ENCODE measurements around the gene PLCXD1.

The PLCXD1 gene

DNA sequence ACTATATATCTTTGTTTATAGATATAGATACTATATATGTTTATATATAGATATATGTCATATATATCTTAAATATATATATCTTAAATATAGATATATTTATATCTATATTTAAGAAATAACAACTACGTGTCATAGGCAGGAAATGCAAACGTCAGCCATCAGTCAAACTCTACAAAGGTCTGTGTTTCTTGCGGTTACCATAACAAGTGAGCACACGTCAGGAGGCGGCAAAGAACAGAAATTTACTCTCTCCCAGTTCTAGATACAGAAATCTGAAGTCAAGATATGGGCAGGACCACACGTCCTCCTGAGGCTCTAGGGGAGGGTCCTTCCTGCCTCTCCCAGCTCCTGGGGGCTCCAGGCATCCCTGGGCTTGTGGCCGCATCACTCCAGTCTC lies 6.5 kb downstream of the PLCXD1 start:
- Histone ChIP-seq H3K4ac (ENCODE audit: low read depth, low read length) (no peak overlapping the region), H4K12ac (ENCODE audit: low read depth, low read length) (no peak overlapping the region), H2AK5ac (ENCODE audit: low read length) (no peak overlapping the region), H2BK120ac (ENCODE audit: insufficient read depth, low read length, poor library complexity) (no peak overlapping the region), H3K36me3 (ENCODE audit: control insufficient read depth in 1 of 2, insufficient read depth in 2 of 2, low read length in 2 of 2) (peaks cover 74 to 79% of the 10 kb centered on the region in 2 experiments), H2BK5ac (ENCODE audit: low read depth, low read length, poor library complexity) (no peak overlapping the region), H2AFZ (ENCODE audit: insufficient read depth, low read length, poor library complexity) (no peak overlapping the region), H4K8ac (ENCODE audit: low read depth, low read length) (no peak overlapping the region), H3K18ac (ENCODE audit: low read length) (no peak overlapping the region), H3K27me3 (ENCODE audit: insufficient read depth, low read length) (no peaks in the 10 kb centered on the region), H3K14ac (ENCODE audit: low read length) (no peak overlapping the region), H3K79me1 (ENCODE audit: low read length) (no peaks in the 10 kb centered on the region), H3K9ac (ENCODE audit: low read length) (no peak overlapping the region), H3K27ac (ENCODE audit: low read depth, low read length) (no peak overlapping the region), H3K4me3 (ENCODE audit: low read depth, low read length) (no peak overlapping the region), H3K4me1 (ENCODE audit: control insufficient read depth in 1 of 2, insufficient read depth in 2 of 2, low read length in 2 of 2) (no peaks in the 10 kb centered on the region), H3K9me3 (ENCODE audit: insufficient read depth, low read depth, low read length) (peaks cover 13% of the 10 kb centered on the region), H3K4me2 (ENCODE audit: low read length) (no peak overlapping the region), H3K79me2 (ENCODE audit: control insufficient read depth, insufficient read depth, low read length, poor library complexity) (no peaks in the 10 kb centered on the region), H2BK12ac (ENCODE audit: low read length) (no peak overlapping the region), H4K91ac (ENCODE audit: low read depth, low read length) (no peak overlapping the region), H3K23ac (ENCODE audit: low read length) (no peak overlapping the region)
- no CpG with 5 or more reads among the region's 7 CpGs for WGBS (ENCODE audit: extremely low coverage, insufficient coverage, insufficient read length)
- DNase-seq: no peak

DNA sequence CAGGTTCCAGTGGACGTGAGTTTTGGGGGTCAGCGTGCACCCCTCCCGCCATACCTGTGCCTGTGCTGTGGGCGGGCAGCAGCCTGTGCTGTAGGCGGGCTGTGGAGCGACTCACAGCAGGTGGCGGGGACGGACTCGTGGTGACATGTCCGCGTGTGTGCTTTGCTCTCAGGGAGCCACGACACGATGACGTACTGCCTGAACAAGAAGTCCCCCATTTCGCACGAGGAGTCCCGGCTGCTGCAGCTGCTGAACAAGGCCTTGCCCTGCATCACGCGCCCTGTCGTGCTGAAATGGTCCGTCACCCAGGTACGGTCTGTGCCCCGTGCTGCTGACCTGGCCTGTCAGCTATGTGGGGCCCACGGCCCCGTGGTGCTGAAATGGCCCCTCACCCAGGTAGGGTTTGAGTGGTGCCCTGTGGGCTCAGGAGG lies 7.4 kb downstream of the PLCXD1 start:
- WGBS (ENCODE audit: extremely low coverage, insufficient coverage, insufficient read length): no CpG with 5 or more reads among the region's 25 CpGs
- no peaks in the 10 kb centered on the region for H3K79me2 ChIP-seq (ENCODE audit: control insufficient read depth, insufficient read depth, low read length, poor library complexity)
- H3K4me1 ChIP-seq (ENCODE audit: control insufficient read depth in 1 of 2, insufficient read depth in 2 of 2, low read length in 2 of 2): no peaks in the 10 kb centered on the region
- no peak overlapping the region for H3K27ac ChIP-seq (ENCODE audit: low read depth, low read length)
- no peak overlapping the region for H3K9ac ChIP-seq (ENCODE audit: low read length)
- H3K18ac ChIP-seq (ENCODE audit: low read length): peak overlapping the region; percentile 7
- no peak overlapping the region for H4K8ac ChIP-seq (ENCODE audit: low read depth, low read length)
- H3K79me1 ChIP-seq (ENCODE audit: low read length): no peaks in the 10 kb centered on the region
- no peak overlapping the region for H2BK5ac ChIP-seq (ENCODE audit: low read depth, low read length, poor library complexity)
- H3K4me2 ChIP-seq (ENCODE audit: low read length): no peak overlapping the region
- peaks cover 83 to 88% of the 10 kb centered on the region in 2 experiments for H3K36me3 ChIP-seq (ENCODE audit: control insufficient read depth in 1 of 2, insufficient read depth in 2 of 2, low read length in 2 of 2)
- no peak overlapping the region for H2AK5ac ChIP-seq (ENCODE audit: low read length)
- H3K9me3 ChIP-seq (ENCODE audit: insufficient read depth, low read depth, low read length): peaks cover 19% of the 10 kb centered on the region
- no peak overlapping the region for H2BK120ac ChIP-seq (ENCODE audit: insufficient read depth, low read length, poor library complexity)
- no peak for DNase-seq
- no peaks in the 10 kb centered on the region for H3K27me3 ChIP-seq (ENCODE audit: insufficient read depth, low read length)
- H2AFZ ChIP-seq (ENCODE audit: insufficient read depth, low read length, poor library complexity): no peak overlapping the region
- H3K23ac ChIP-seq (ENCODE audit: low read length): no peak overlapping the region
- no peak overlapping the region for H4K91ac ChIP-seq (ENCODE audit: low read depth, low read length)
- H2BK12ac ChIP-seq (ENCODE audit: low read length): no peak overlapping the region
- no peak overlapping the region for H3K14ac ChIP-seq (ENCODE audit: low read length)
- no peak overlapping the region for H3K4me3 ChIP-seq (ENCODE audit: low read depth, low read length)
- H3K4ac ChIP-seq (ENCODE audit: low read depth, low read length): no peak overlapping the region
- no peak overlapping the region for H4K12ac ChIP-seq (ENCODE audit: low read depth, low read length)

DNA sequence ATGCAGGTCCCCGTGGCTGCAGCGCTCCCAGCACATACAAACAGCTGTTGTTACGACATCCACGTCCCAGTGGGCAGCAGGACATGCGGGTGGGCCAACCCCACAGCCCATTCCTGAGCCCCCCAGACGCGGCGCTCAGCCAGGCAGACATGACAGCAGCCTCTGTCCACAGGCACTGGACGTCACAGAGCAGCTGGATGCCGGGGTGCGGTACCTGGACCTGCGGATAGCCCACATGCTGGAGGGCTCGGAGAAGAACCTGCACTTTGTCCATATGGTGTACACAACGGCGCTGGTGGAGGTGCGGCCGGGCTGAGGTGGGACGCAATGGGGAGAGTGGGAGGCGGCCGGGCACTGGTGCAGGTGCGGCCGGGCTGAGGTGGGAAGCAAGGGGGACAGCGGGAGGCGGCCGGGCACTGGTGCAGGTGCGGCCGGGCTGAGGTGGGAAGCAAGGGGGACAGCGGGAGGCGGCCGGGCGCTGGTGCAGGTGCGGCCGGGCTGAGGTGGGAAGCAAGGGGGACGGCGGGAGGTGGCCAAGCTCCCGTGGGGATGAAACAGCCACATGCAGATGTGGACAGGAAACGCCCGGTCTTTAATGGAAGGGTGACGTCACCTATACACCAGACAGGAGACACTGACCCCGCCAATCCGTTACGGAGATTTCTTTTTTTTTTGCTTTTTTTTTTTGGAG lies 9.4 kb downstream of the PLCXD1 start:
- H4K12ac ChIP-seq (ENCODE audit: low read depth, low read length): peak overlapping the region; percentile 63

DNA sequence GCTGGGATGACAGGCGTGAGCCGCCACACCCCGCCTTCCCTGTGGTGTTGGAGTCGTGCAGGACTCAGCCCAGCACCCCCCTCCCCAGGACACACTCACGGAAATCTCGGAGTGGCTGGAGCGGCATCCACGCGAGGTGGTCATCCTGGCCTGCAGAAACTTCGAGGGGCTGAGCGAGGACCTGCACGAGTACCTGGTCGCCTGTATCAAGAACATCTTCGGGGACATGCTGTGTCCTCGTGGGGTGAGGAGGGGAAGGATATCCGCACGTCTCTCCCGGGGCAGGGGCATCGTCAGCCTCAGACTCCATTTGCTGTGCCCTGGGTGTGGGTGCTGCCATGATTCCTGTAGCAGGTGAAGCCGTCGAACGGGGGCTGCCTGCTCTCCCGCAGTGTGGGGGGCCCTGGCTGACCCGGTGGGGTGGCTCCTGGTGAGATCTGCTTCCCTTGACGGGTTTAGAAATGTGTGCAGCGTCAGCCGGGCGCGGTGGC lies 10.3 kb downstream of the PLCXD1 start:
- no CpG with 5 or more reads among the region's 29 CpGs for WGBS (ENCODE audit: extremely low coverage, insufficient coverage, insufficient read length)
- Histone ChIP-seq H3K4me3 (ENCODE audit: low read depth, low read length) (no peak overlapping the region), H3K36me3 (ENCODE audit: control insufficient read depth in 1 of 2, insufficient read depth in 2 of 2, low read length in 2 of 2) (peaks cover 78 to 81% of the 10 kb centered on the region in 2 experiments), H3K9ac (ENCODE audit: low read length) (no peak overlapping the region), H3K18ac (ENCODE audit: low read length) (no peak overlapping the region), H3K79me2 (ENCODE audit: control insufficient read depth, insufficient read depth, low read length, poor library complexity) (no peaks in the 10 kb centered on the region), H3K4ac (ENCODE audit: low read depth, low read length) (no peak overlapping the region), H3K23ac (ENCODE audit: low read length) (no peak overlapping the region), H2BK5ac (ENCODE audit: low read depth, low read length, poor library complexity) (no peak overlapping the region), H2BK120ac (ENCODE audit: insufficient read depth, low read length, poor library complexity) (no peak overlapping the region), H3K27ac (ENCODE audit: low read depth, low read length) (no peak overlapping the region), H3K14ac (ENCODE audit: low read length) (no peak overlapping the region), H3K27me3 (ENCODE audit: insufficient read depth, low read length) (no peaks in the 10 kb centered on the region), H3K4me1 (ENCODE audit: control insufficient read depth in 1 of 2, insufficient read depth in 2 of 2, low read length in 2 of 2) (no peaks in the 10 kb centered on the region), H3K4me2 (ENCODE audit: low read length) (no peak overlapping the region), H2AK5ac (ENCODE audit: low read length) (no peak overlapping the region), H2BK12ac (ENCODE audit: low read length) (no peak overlapping the region), H2AFZ (ENCODE audit: insufficient read depth, low read length, poor library complexity) (no peak overlapping the region), H4K12ac (ENCODE audit: low read depth, low read length) (no peak overlapping the region), H3K79me1 (ENCODE audit: low read length) (no peaks in the 10 kb centered on the region), H4K8ac (ENCODE audit: low read depth, low read length) (no peak overlapping the region), H4K91ac (ENCODE audit: low read depth, low read length) (no peak overlapping the region), H3K9me3 (ENCODE audit: insufficient read depth, low read depth, low read length) (peaks cover 15% of the 10 kb centered on the region)
- no peak for DNase-seq

More for the DNA sequence above, 9.4 kb downstream of the PLCXD1 start:
- H3K9ac ChIP-seq (ENCODE audit: low read length): no peak overlapping the region
- H3K36me3 ChIP-seq (ENCODE audit: control insufficient read depth in 1 of 2, insufficient read depth in 2 of 2, low read length in 2 of 2): peaks cover 81 to 84% of the 10 kb centered on the region in 2 experiments
- H3K79me1 ChIP-seq (ENCODE audit: low read length): no peaks in the 10 kb centered on the region
- H3K18ac ChIP-seq (ENCODE audit: low read length): no peak overlapping the region
- no peak overlapping the region for H2BK120ac ChIP-seq (ENCODE audit: insufficient read depth, low read length, poor library complexity)
- no peak overlapping the region for H3K23ac ChIP-seq (ENCODE audit: low read length)
- no peak overlapping the region for H3K4me2 ChIP-seq (ENCODE audit: low read length)
- WGBS (ENCODE audit: extremely low coverage, insufficient coverage, insufficient read length): no CpG with 5 or more reads among the region's 42 CpGs
- no peak overlapping the region for H3K27ac ChIP-seq (ENCODE audit: low read depth, low read length)
- H3K4ac ChIP-seq (ENCODE audit: low read depth, low read length): no peak overlapping the region
- no peak overlapping the region for H3K14ac ChIP-seq (ENCODE audit: low read length)
- peaks cover 13% of the 10 kb centered on the region for H3K9me3 ChIP-seq (ENCODE audit: insufficient read depth, low read depth, low read length)
- H3K79me2 ChIP-seq (ENCODE audit: control insufficient read depth, insufficient read depth, low read length, poor library complexity): no peaks in the 10 kb centered on the region
- no peak overlapping the region for H2AK5ac ChIP-seq (ENCODE audit: low read length)
- H3K4me3 ChIP-seq (ENCODE audit: low read depth, low read length): no peak overlapping the region
- no peak overlapping the region for H2BK12ac ChIP-seq (ENCODE audit: low read length)
- DNase-seq: no peak
- no peak overlapping the region for H4K8ac ChIP-seq (ENCODE audit: low read depth, low read length)
- H3K4me1 ChIP-seq (ENCODE audit: control insufficient read depth in 1 of 2, insufficient read depth in 2 of 2, low read length in 2 of 2): no peaks in the 10 kb centered on the region
- no peak overlapping the region for H2AFZ ChIP-seq (ENCODE audit: insufficient read depth, low read length, poor library complexity)
- H4K91ac ChIP-seq (ENCODE audit: low read depth, low read length): no peak overlapping the region
- H2BK5ac ChIP-seq (ENCODE audit: low read depth, low read length, poor library complexity): no peak overlapping the region
- no peaks in the 10 kb centered on the region for H3K27me3 ChIP-seq (ENCODE audit: insufficient read depth, low read length)
